ENCODE measurements around the gene KCNJ4. TPM values are rescaled to one million over a fixed set of nuclear protein-coding genes. Genes with fewer than 3 reads are reported as not detected.

The KCNJ4 gene
- total RNA-seq, 2 experiments from 2014 or later, result not detected

GRCh38 chr22:38419121-38419857 lies 35.7 kb downstream of the KCNJ4 start:
- no peaks in the 10 kb centered on the region for H4K20me1 ChIP-seq (ENCODE audit: insufficient read depth, low read length)
- POLR2A ChIA-PET, result no interaction called here
- no TSS peak for BruUV-seq (replicated peaks)
- no peaks in the 10 kb centered on the region for H3K9me2 ChIP-seq (ENCODE audit: insufficient read depth, low read length)
- intact Hi-C loops (cut with micrococcal nuclease; ENCODE audit: unreplicated experiment), result no loop called here
- no peaks in the 10 kb centered on the region for H3K9me3 ChIP-seq (ENCODE audit: low read length)
- no peak overlapping the region for H3K4me2 ChIP-seq (ENCODE audit: low read length)
- CTCF ChIA-PET (ENCODE audit: unreplicated experiment), result no interaction called here
- H3K4me1 ChIP-seq (ENCODE audit: insufficient read depth, low read length, poor library complexity, severe bottlenecking), result peaks cover 3% of the 10 kb centered on the region
- no peak overlapping the region for H3K4me3 ChIP-seq (ENCODE audit: low read depth, low read length, poor library complexity, severe bottlenecking)
- no peak for TF ChIP-seq EZH2phosphoT487 (IDR thresholded peaks at IDR 0.05; ENCODE audit: borderline replicate concordance, low read depth, low read length)
- TF ChIP-seq CTCF (conservative IDR thresholded peaks at IDR 0.05; ENCODE audit: low read length), result no peak
- no peak for DNase-seq (ENCODE audit: low spot score)
- H3K27ac ChIP-seq (ENCODE audit: low read depth, low read length, poor library complexity, severe bottlenecking), result no peak overlapping the region
- H2AFZ ChIP-seq (ENCODE audit: low read length), result no peak overlapping the region
- H3K79me2 ChIP-seq (ENCODE audit: insufficient read depth, low read depth, low read length), result no peaks in the 10 kb centered on the region
- no peaks in the 10 kb centered on the region for H3K36me3 ChIP-seq (ENCODE audit: insufficient read depth, low read length)

GRCh38 chr22:38418589-38418988 lies 36.4 kb downstream of the KCNJ4 start:
- H3K9me2 ChIP-seq (ENCODE audit: insufficient read depth, low read length), result no peaks in the 10 kb centered on the region
- H2AFZ ChIP-seq (ENCODE audit: low read length), result no peak overlapping the region
- no peak for DNase-seq (ENCODE audit: low spot score)
- ChIA-PET POLR2A (interaction anchor here (0.7 kb wide), 2 partner anchors 80 to 283 kb away, joined by 5 to 6 read pairs; no protein-coding TSS in a partner anchor), CTCF (ENCODE audit: unreplicated experiment) (no interaction called here)
- TF ChIP-seq CTCF (conservative IDR thresholded peaks at IDR 0.05; ENCODE audit: low read length) (no peak), EZH2phosphoT487 (IDR thresholded peaks at IDR 0.05; ENCODE audit: borderline replicate concordance, low read depth, low read length) (no peak)
- intact Hi-C loops (cut with micrococcal nuclease; ENCODE audit: unreplicated experiment), result no loop called here
- H3K4me3 ChIP-seq (ENCODE audit: low read depth, low read length, poor library complexity, severe bottlenecking), result no peak overlapping the region
- no peaks in the 10 kb centered on the region for H3K4me1 ChIP-seq (ENCODE audit: insufficient read depth, low read length, poor library complexity, severe bottlenecking)
- H3K27ac ChIP-seq (ENCODE audit: low read depth, low read length, poor library complexity, severe bottlenecking), result no peak overlapping the region
- H3K4me2 ChIP-seq (ENCODE audit: low read length), result no peak overlapping the region
- no peaks in the 10 kb centered on the region for H3K9me3 ChIP-seq (ENCODE audit: low read length)
- H3K36me3 ChIP-seq (ENCODE audit: insufficient read depth, low read length), result no peaks in the 10 kb centered on the region
- BruUV-seq (replicated peaks), result no TSS peak
- H4K20me1 ChIP-seq (ENCODE audit: insufficient read depth, low read length), result no peaks in the 10 kb centered on the region
- H3K79me2 ChIP-seq (ENCODE audit: insufficient read depth, low read depth, low read length), result no peaks in the 10 kb centered on the region

- no peak for TF ChIP-seq EZH2phosphoT487 (IDR thresholded peaks at IDR 0.05; ENCODE audit: borderline replicate concordance, low read depth, low read length)
- no peak for TF ChIP-seq CTCF (conservative IDR thresholded peaks at IDR 0.05; ENCODE audit: low read length)
- no peaks in the 10 kb centered on the region for H3K9me2 ChIP-seq (ENCODE audit: insufficient read depth, low read length)
- no peak overlapping the region for H3K4me3 ChIP-seq (ENCODE audit: low read depth, low read length, poor library complexity, severe bottlenecking)
- H4K20me1 ChIP-seq (ENCODE audit: insufficient read depth, low read length), result no peaks in the 10 kb centered on the region
- no peaks in the 10 kb centered on the region for H3K9me3 ChIP-seq (ENCODE audit: low read length)
- no peak overlapping the region for H3K4me2 ChIP-seq (ENCODE audit: low read length)
- H3K4me1 ChIP-seq (ENCODE audit: insufficient read depth, low read length, poor library complexity, severe bottlenecking), result no peaks in the 10 kb centered on the region
- no peak for DNase-seq (ENCODE audit: low spot score)
- intact Hi-C loops (cut with micrococcal nuclease; ENCODE audit: unreplicated experiment), result no loop called here
- no peak overlapping the region for H3K27ac ChIP-seq (ENCODE audit: low read depth, low read length, poor library complexity, severe bottlenecking)
- no peaks in the 10 kb centered on the region for H3K79me2 ChIP-seq (ENCODE audit: insufficient read depth, low read depth, low read length)
- BruUV-seq (replicated peaks), result no TSS peak
- ChIA-PET CTCF (ENCODE audit: unreplicated experiment) (no interaction called here), POLR2A (no interaction called here)
- H2AFZ ChIP-seq (ENCODE audit: low read length), result no peak overlapping the region
- no peaks in the 10 kb centered on the region for H3K36me3 ChIP-seq (ENCODE audit: insufficient read depth, low read length)
Measured at GRCh38 chr22:38417252-38418060, 37.5 kb downstream of the KCNJ4 start.

Data from OCI-LY7 (cell line).